GM13976 (cell line): Measurements from ENCODE around the gene MYO9A.

Source experiments
- DNase-seq: peaks from one replicate; pipeline ENCODE4 v3.0.0; 2012; ENCODE audit warnings: low spot score
- in situ Hi-C: fragments of 300-500 bp; cut with MboI; formaldehyde crosslinking; loops from one replicate; pipeline ENCODE4 v1.12.0; 2022; ENCODE audit warnings: low sequenced_read_pairs, mixed read lengths, inconsistent platforms; ENCODE audit not compliant: unreplicated experiment
- TF ChIP-seq, protein P1 (sequence below): IDR thresholded peaks from 2 replicates; pipeline ENCODE4 v1.5.1; 2012; ENCODE audit warnings: borderline replicate concordance, mild to moderate bottlenecking; ENCODE audit not compliant: insufficient read depth; ENCODE audit errors: extremely low read depth, missing control alignments, control extremely low read depth

Gene MYO9A

DNA sequence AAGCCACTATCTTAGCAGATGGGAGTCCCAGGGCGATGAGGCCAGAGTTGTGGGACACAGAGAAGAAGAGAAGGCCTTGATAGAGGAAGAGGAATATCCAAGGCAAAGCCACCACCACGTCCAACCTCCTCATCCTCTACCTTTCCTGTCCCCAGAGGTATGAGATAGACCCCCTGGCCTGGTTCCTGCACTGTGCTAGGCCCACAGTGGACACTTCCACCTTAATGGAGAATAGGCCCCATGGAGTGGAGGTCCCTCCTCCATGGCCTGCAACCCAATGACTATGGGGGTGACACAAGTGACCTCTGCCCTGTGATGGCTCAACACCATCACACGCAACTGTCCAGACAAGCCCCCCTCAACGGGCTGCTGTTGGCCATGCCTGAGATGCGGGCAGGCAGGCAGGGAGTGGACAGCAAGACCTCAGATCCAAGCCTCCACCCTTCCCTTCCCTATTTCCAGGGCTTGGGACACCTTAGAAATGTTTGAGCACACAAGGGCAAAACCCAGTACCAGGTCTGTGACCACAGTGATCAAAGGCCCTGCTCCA is 42.8 kb upstream of the MYO9A start:
- in situ Hi-C loops = loop anchor here (25.0 kb wide), 1 partner anchor 698 kb away; no protein-coding TSS in a partner anchor
- TF ChIP-seq, protein P1, sequence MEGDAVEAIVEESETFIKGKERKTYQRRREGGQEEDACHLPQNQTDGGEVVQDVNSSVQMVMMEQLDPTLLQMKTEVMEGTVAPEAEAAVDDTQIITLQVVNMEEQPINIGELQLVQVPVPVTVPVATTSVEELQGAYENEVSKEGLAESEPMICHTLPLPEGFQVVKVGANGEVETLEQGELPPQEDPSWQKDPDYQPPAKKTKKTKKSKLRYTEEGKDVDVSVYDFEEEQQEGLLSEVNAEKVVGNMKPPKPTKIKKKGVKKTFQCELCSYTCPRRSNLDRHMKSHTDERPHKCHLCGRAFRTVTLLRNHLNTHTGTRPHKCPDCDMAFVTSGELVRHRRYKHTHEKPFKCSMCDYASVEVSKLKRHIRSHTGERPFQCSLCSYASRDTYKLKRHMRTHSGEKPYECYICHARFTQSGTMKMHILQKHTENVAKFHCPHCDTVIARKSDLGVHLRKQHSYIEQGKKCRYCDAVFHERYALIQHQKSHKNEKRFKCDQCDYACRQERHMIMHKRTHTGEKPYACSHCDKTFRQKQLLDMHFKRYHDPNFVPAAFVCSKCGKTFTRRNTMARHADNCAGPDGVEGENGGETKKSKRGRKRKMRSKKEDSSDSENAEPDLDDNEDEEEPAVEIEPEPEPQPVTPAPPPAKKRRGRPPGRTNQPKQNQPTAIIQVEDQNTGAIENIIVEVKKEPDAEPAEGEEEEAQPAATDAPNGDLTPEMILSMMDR = no peak
- no peak for DNase-seq

DNA sequence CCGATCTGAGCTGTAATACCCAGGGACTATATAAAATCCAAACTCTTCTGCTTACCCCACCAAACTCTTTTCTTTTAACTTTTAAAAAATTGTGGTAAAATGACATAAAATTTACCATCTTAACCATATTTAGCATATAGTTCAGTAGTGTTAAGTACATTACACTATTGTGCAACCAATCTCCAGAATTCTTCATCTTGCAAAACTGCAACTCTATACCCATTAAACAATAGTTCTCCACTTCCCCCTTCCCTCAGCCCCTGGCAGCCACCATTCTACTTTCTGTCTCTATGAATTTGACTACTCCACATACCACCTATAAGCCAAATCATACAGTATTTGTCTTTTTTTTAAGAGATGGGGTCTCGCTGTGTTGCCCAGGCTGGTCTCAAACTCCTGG is 39.0 kb upstream of the MYO9A start:
- in situ Hi-C loops = loop anchor here (5.0 to 25.0 kb wide), 3 partner anchors 350 to 695 kb away; no protein-coding TSS in a partner anchor
- TF ChIP-seq, protein P1 = no peak
- no peak for DNase-seq

DNA sequence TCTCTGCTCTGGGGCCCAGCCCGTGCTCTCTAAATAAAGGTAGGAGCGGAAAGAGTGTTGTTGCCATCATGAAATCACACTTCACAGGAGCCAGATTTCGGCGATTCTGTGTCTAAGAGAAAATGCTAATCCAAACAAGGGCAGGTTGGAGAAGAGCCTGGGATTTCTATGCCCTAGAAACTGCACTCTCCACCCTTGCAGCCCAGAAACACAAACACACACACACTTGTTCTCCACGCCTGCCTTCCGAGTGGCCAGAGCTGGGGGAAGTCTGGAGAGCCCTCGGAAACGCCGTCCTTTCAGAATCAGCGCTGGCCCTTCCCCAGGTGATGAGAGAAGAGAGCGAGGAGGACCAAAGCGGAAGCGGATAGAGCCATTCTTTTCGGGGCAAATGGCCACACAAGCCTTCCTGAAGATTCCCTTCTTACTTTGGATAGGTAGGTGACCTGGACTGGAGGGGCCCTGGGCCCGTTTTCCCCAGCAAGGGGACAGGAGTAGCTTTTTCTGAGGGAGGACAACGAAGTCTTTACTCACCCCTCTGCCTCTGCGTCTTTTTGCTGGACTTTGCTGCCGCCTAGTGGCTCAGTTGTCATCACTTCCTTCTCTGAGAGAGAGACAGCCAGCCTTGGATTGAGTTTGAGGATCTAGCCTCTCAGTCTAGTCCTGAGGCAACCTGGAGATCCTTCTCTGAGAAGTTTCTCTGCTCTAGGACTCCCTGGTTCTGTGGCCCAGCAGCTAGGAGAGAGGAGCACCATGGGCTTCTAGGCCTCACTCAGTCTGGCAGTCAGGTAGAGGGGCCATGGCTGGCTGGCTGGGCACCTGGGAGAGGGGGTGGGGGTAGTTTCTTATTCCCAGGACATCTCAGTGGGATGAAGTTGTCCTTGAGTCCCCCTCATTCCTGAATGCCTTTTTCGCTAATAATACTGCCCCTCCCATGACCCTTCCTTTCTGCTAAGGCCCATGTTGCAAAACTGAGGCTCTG is 38.0 kb upstream of the MYO9A start:
- in situ Hi-C loops = loop anchor here (5.0 to 25.0 kb wide), 3 partner anchors 349 to 694 kb away; no protein-coding TSS in a partner anchor
- DNase-seq = peak; percentile 80
- TF ChIP-seq, protein P1 = peak; percentile 76

DNA sequence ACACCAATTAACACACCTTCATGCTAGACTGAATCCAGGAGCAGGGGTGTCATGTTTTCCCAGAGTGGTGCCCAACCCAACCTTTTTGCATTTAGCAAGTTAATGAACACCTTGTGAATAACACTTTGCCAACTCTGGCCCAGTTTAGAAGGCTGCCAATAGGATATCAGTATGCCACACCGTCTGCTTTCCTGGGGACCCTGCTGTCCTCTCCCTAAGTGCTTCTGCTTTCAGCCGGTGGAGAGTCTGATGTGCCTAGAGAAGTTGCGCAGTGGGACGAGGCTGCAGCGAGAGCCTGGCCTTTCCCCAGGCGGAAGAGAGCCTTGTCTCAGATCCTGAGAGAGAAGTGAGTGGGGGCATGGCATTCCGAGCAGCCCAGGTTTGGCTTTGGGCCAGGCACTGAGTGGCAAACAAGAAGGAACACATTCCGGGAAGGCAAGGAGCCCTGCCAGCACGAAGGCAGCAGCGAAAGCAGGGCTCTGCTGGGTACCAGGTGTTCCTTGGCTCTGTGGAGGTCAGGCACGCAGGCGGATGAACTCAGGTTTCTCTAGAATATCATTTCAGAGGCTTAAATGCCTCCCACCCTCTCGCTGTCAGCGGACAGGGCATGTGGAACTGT is 37.2 kb upstream of the MYO9A start:
- in situ Hi-C loops = loop anchor here (5.0 to 25.0 kb wide), 3 partner anchors 348 to 693 kb away; no protein-coding TSS in a partner anchor
- DNase-seq = no peak
- TF ChIP-seq, protein P1 = no peak

DNA sequence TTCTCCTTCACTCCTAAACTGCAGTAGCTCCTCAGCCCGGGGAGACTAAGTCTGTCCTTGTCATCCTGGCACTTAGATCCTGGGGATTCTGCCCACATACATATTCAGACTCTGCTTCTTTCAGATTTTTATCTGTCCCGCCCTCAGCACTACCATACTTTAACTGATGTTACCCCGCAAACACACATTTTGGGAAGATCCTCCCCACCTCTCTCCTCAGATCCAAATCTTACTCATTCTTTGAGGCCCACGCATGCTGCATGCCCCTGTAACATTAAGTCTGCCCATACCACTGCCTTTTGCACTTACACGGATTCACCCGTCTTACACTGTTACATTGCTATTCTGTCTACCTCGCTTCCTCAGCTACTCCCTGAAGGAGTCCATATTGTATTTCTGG is 36.4 kb upstream of the MYO9A start:
- in situ Hi-C loops = loop anchor here (10.0 to 25.0 kb wide), 2 partner anchors 380 to 692 kb away; no protein-coding TSS in a partner anchor
- no peak for DNase-seq
- TF ChIP-seq, protein P1 = no peak
